Transverse colon (tissue), 4 donors: Measurements from ENCODE around the gene FLVCR1.

Experiments
- EP300 ChIP-seq: sonication (generic); formaldehyde crosslinking; IDR thresholded peaks from one replicate; pipeline ENCODE4 v1.6.1; 2017; ENCODE audit warnings: antibody characterized with exemption, low read depth
- POLR2A ChIP-seq: fragments of 450-650 bp; IDR thresholded peaks from one replicate; pipeline ENCODE4 v1.6.1; 2016; ENCODE audit warnings: antibody characterized with exemption, mild to moderate bottlenecking, moderate library complexity
- POLR2AphosphoS5 ChIP-seq, 3 donors: sonication (generic); formaldehyde crosslinking; IDR thresholded peaks; one replicate each; pipeline ENCODE4 v1.6.1; 2016; ENCODE audit warnings: antibody characterized with exemption in 3 of 3
- TF ChIP-seq, protein P1 (sequence below), 5 experiments: fragments of 200-600 bp in 3 of 5; fragments of 450-650 bp in 2 of 5; sonication (generic) in 3 of 5; IDR thresholded peaks; 1 replicate in 2 of 5; 2 replicates in 3 of 5; pipeline ENCODE4 v1.5.1; 2016 to 2017; ENCODE audit warnings: antibody characterized with exemption in 5 of 5, inconsistent platforms in 3 of 5, mild to moderate bottlenecking in 2 of 5, moderate library complexity in 1 of 5

DNA sequence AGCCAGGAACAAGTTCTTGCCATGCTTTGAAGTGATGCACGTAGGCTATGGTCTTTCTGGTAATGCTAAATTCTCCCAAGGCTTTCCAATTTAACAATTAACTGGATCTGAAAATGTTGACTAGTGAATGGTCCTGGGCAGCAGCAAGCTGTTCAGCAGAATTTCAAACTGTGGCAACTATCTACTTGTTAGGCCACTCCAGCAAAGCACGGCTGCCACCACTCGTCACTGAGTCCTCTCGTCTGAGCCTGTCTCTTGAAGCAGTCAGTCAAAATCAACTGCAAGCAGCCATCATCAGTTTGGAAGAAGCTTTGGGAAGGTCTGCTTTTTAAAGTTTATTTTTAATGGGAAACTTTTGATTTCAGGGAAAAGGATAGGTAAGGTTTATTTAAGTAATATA is 6.1 kb downstream of the FLVCR1 start:
- TF ChIP-seq, protein P1, sequence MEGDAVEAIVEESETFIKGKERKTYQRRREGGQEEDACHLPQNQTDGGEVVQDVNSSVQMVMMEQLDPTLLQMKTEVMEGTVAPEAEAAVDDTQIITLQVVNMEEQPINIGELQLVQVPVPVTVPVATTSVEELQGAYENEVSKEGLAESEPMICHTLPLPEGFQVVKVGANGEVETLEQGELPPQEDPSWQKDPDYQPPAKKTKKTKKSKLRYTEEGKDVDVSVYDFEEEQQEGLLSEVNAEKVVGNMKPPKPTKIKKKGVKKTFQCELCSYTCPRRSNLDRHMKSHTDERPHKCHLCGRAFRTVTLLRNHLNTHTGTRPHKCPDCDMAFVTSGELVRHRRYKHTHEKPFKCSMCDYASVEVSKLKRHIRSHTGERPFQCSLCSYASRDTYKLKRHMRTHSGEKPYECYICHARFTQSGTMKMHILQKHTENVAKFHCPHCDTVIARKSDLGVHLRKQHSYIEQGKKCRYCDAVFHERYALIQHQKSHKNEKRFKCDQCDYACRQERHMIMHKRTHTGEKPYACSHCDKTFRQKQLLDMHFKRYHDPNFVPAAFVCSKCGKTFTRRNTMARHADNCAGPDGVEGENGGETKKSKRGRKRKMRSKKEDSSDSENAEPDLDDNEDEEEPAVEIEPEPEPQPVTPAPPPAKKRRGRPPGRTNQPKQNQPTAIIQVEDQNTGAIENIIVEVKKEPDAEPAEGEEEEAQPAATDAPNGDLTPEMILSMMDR (IDR thresholded peaks at IDR 0.05), result no peak
- TF ChIP-seq POLR2AphosphoS5 (IDR thresholded peaks at IDR 0.05) (no peak), EP300 (no peak), POLR2A (no peak)
